Stimulated activated CD4-positive, alpha-beta T cell treated with anti-CD3 and anti-CD28 coated beads, Interleukin-2, amount 100 ng/mL, for 24 hours (primary cell): ENCODE results near the gene DNPEP.

Experiments used
- DNase-seq, 2 donors: peaks; one replicate each; pipeline ENCODE4 v3.0.0-alpha.2; 2020

The DNPEP gene

GRCh38 chr2:219387306-219388120 is at the start of gene DNPEP:
Gene DNPEP (minus strand): TSS chr2:219387912. CDS start chr2:219387794, 118 bp downstream.
- peak; percentile 94 for DNase-seq

- no peak for DNase-seq
Observed at GRCh38 chr2:219437141-219437540, 49.4 kb upstream of the DNPEP start.

- no peak for DNase-seq
Observed at GRCh38 chr2:219436491-219436890, 48.8 kb upstream of the DNPEP start.

GRCh38 chr2:219435701-219436100 is 48.0 kb upstream of the DNPEP start:
- no peak for DNase-seq

- DNase-seq: no peak
Observed at GRCh38 chr2:219434718-219435525, 47.2 kb upstream of the DNPEP start, which contains the start of gene SPEG. Gene SPEG (plus strand): TSS chr2:219434843. CDS start chr2:219434978, 135 bp downstream.

DNA sequence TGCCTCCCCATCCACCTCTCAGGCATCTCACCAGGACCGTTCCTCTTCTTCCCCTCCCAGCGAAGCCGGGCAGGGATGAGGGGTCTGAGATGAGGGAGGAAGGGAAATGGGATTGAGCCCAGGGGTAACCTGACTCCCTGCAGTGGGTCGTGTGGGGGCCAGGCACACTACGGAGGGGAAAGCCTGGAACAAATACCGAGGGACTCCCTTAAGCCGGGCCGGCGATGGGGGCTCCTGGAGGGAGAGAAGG is 46.7 kb upstream of the DNPEP start:
- DNase-seq: no peak

DNA sequence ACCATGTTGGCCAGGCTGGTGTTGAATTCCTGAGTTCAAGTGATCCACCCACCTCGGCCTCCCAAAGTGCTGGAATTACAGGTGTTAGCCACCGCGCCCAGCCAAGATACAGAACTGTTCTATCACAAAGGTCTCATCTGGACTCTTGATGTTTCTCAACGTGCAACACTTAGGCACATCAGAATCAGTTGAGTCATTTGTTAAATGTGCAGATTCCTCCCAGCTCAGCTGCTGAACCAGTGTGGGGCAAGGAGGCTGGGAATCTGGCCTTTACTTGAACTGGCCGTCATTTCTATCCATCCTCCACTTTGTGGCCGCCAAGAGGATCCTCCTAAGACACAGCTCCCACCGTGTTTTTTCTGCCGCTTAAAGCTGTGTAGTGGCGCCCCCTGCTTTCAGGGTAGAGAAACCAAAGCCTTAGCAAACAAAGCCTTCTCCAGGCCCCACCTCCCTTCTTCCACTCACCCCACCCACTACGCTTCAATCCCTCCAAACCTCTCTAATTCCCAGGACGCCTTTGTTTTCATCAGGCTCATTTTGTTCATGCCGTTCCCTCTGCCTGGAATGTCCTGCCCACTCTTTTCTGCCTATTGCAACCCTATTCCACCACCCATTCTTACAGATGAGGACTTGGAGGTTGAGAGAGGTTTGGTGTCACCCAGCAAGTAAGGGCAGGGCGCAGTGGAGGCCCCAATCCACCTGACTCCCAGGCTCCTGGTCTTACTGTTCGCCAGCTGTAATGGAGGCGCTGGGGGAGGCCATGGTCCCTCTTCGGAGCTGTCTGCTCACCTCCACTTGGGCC is 46.2 kb upstream of the DNPEP start:
- peak; percentile 30 to 56 for DNase-seq

GRCh38 chr2:219430633-219431615 is 43.2 kb upstream of the DNPEP start:
- DNase-seq: no peak

- DNase-seq: no peak
Observed at GRCh38 chr2:219429958-219430606, 42.4 kb upstream of the DNPEP start.

GRCh38 chr2:219428469-219428868 is 40.8 kb upstream of the DNPEP start:
- DNase-seq: no peak

GRCh38 chr2:219426534-219427136 is 38.9 kb upstream of the DNPEP start:
- DNase-seq: no peak

DNA sequence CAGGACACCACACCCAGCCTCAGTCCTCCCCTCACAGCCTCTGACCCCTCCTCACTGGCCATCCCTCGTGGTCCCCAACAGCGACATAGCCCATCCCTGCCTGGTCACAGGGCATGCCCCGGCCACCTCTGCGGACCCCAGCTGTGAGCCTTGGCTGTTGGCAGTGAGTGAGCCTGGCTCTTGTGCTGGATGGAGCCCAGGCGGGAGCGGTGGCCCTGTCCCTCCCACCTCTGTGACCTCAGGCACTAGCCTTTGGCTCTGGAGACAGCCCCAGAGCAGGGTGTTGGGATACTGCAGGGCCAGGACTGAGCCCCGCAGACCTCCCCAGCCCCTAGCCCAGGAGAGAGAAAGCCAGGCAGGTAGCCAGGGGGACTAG is 38.3 kb upstream of the DNPEP start:
- no peak for DNase-seq

- no peak for DNase-seq
Observed at GRCh38 chr2:219425238-219426067, 37.7 kb upstream of the DNPEP start.

- no peak for DNase-seq
Observed at GRCh38 chr2:219423652-219424377, 36.1 kb upstream of the DNPEP start.

DNA sequence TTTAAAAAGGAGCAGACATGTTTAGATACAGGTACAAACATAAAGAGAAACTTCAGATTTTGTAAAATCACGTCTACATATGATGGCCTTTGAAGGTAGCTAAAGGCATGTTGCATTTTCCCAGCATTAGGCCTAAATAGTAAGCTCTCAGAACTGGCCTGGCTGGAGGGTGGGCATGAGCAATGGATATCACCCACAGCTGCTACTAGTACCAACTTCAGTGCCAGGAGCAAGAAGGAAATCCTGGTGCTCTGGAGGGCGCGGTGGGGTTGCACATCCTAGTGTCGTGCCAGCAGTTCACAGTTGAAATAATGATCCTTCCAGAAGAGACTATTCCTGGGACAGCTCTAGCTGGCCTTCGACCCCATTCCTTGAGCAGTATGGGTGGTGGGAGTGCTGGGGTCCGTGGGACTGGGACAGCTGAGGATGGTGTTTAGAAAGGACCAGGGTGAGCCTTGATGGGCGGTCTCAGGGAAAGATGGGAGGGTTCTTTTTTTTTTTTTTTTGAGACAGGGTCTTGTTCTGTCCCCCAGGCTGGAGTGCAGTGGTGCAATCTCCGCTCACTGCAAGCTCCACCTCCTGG is 35.3 kb upstream of the DNPEP start:
- DNase-seq: no peak

DNA sequence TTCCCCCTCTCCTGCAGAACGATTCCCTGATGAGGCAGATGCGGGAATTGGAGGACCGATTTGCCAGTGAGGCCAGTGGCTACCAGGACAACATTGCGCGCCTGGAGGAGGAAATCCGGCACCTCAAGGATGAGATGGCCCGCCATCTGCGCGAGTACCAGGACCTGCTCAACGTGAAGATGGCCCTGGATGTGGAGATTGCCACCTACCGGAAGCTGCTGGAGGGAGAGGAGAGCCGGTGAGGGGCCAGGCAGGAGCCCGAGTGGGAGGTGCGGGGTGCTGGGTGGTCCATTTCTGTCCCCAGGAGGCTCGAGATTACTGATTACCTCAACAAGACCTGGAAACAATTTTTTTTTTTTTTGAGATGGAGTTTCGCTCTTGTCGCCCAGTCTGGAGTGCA is 33.6 kb upstream of the DNPEP start:
- no peak for DNase-seq

DNA sequence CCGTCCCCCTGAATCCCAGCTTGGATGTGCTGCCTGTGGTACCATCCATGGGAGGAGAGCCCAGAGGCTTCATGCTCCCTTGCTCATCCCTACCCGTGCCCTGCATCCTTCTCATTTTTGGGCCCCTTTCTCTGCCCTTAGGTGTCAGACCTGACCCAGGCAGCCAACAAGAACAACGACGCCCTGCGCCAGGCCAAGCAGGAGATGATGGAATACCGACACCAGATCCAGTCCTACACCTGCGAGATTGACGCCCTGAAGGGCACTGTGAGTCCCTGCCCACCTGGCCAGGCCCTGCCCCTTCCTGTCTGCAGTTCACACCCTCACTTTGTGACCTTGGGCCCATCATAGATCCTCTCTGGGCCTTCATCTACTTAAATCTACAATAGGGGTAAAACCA is 33.0 kb upstream of the DNPEP start:
- DNase-seq: no peak

GRCh38 chr2:219419331-219420197 is 31.9 kb upstream of the DNPEP start:
- no peak for DNase-seq
